ENCODE measurements around the gene HOMER1.
"Not testable (repeated sequence)": the region's sequence is repeated elsewhere in the genome, so short reads cannot be mapped to it uniquely, and the experiment has no call there.

HOMER1 gene

DNA sequence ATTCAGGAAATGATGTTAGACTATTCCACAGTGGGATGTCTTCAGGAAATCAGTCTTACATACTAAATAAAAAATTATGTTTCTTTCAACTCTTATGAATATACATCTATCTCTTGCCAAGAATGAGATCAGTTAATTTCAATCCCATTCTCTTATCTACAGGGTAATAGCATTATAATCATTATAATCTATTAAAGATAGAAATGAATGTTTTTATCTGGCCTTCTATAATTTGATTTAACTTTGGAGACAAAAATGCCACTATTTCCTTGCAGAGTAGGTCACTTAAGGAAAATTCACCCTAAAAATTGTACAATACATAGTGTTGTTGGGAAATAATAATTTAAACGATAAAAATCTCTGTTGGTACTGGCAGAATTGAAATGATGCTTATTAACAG is 96.4 kb downstream of the HOMER1 start:
- no peak for DNase-seq (ENCODE audit: low read depth)

DNA sequence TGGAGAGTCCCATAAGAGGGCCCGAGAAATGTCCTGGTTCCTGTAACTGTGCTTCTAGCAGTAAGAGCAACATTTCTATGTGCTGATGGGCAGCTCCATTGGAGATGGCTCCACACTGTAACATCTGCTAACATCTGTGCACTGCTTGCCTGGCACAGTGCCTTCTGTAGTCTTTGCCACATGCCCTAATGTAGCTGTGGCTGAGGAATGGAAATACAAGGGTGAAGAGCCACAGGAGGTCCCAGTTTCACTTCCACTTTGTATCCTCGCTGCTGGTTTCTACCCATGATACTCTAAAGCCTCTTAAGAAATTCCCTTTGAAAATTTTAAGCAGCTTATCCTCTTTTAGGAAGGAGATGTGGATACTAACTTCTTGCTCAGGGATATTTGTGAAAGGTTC is 97.4 kb downstream of the HOMER1 start:
- no peak for DNase-seq (ENCODE audit: low read depth)

DNA sequence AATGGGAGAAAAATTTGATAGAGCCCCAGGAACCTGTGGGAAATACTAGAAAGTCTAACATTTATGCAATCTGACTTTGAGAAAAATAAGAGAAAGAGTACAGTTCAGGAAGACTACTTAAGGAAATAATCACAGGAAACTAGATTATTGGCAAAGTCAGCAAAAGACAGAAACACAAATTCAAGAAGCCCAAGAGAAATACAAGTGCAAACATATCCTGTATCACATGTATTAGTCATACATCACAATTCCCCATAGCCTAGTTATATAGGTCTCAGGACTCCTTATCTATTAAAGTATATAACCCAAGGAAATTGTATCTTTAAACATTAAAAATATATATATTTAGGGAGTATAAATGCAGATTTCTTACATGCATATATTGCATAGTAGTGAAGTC is 100.8 kb downstream of the HOMER1 start:
- DNase-seq (ENCODE audit: low read depth), result no peak

DNA sequence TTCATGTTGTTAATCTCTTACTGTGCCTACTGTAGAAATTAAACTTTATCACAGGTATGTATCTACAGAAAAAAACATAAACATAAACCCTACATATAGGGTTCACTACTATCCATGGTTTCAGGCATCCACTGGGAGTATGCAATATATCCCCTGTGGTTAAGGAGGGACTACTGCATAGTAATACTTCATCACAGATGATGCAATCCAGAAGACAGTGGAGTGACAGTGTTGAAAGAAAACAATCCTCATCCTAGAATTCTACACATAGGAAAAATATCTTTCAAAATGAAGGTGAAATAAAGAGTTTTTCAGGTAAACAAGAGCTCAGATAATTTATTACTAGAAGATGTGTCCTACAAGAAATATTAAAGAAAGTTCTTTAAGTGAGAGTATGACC is 105.9 kb downstream of the HOMER1 start:
- no peak for DNase-seq (ENCODE audit: low read depth)

DNA sequence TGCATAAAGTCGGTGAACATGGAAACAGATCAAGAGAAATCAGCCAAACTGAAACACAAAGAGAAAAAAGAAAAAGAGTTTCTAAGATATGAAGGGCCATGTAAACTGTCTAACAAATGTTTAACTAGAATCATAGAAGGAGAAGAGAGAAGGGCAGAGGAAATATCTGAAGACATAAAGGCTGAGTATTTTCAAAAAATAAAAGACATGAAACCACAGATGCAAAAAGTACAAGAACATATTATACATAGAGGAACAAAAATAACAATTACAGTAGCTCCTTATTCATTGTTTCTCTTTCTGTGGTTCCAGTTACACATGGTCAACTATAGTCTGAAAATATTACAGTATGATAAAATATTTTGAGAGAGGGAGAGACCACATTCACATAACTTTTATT is 106.3 kb downstream of the HOMER1 start:
- DNase-seq (ENCODE audit: low read depth), result no peak

DNA sequence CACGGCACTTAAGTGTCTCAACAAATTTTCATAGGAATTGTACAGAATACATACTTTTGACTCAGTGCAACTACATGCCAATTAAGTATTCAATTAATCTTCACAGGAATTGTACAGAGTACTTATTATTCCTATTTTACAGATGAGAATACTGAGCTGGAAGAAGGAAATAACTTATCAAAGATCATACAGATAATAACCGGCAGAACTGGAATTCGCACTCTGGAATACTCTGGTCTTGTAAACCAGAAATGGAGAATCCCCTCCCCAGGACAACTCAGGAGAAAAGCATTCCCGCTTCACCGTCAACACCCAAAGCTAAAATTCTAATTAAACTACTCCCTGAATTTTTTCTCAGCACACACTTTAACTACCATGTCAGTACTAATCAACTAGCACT is 112.7 kb downstream of the HOMER1 start:
- DNase-seq (ENCODE audit: low read depth), result no peak

DNA sequence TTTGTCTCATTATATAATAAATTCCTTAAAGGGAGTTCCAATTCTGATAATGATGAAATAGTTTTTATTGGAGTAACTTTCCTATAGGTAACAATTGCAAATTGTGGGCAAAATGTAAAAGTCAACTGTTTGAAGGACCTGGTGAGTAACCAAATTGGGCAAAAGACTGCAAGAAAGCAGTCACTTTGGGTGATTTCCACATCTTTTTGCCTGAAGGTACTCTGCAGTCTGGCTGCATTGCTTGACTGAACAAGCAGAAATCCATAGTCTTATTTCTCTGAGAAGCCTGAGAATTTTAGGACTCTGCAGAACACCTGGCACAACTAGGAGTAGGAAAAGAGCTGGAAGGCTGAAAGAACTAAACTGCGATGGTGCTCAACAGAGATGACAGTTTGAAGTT is 114.9 kb downstream of the HOMER1 start:
- DNase-seq (ENCODE audit: low read depth), result no peak

DNA sequence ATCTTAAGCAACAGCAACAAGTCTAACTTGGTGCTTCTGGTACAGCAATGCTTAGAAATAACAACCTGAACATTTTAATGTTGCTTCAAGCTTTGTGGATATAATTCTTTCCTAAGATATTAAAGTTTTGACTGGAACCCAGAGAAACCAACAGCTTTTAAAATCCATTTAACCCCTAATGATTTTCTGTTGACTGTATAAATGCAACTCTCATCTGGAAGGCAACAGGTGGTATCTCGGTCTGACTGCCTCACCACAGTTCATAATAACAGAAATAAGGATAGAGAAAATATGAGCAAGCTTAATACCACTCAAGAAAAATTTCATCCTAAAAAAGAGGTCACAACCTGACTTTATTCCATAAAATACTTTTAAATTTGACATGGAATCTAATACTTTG is 116.9 kb downstream of the HOMER1 start:
- no peak for DNase-seq (ENCODE audit: low read depth)

DNA sequence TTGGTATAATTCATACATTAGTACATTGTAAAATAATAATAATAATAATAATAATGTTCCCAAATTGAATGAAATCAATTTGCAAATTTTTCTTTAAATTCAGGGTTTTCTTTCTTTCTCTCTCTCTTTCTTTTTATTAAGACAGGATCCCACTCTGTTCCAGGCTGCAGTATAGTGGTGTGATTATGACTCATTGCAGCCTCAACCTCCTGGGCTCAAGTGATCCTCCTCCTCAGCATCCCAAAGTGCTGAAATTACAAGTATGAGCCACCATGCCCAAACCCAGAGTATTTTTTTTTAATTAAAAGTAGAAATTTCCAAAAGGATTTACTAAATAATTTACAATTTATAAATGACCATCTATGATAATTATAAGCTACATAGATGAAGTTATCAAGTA is 117.7 kb downstream of the HOMER1 start:
- no peak for DNase-seq (ENCODE audit: low read depth)

DNA sequence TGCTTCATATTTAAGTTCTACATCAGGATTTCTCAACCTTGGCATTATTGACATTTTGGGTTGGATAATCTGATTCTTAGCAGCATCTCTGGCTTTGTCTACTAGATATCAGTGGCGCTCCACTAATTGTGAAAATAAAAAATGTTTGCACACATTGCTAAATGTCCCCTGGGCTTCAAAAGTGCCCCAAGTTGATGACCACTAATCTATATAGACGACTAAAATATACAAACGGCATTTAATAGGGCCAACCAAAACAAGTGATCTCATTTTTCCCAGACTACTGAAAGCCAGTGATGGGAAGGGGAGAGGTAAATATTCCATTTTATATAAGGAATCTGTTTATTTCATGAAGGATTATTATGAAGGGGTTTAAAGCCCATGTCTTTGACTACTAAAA is 118.6 kb downstream of the HOMER1 start:
- DNase-seq (ENCODE audit: low read depth), result no peak

DNA sequence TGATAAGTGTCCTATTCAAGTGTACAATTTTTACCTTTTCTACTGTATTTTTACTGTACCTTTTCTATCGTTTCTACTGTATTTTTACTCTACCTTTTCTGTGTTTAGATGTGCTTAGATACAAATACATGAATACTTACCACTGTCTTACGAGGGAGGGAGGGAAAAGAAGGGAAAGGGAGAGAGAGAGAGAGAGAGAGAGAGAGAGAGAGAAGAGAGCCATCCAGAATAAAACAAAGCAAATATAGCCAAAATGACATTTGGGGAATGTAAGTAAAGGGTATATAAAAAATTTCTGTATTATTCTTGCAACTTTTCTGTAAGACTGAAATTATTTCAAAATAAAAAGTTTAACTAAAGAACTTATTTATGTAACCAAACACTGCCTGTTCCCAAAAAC is 121.2 kb downstream of the HOMER1 start:
- DNase-seq (ENCODE audit: low read depth), result no peak

DNA sequence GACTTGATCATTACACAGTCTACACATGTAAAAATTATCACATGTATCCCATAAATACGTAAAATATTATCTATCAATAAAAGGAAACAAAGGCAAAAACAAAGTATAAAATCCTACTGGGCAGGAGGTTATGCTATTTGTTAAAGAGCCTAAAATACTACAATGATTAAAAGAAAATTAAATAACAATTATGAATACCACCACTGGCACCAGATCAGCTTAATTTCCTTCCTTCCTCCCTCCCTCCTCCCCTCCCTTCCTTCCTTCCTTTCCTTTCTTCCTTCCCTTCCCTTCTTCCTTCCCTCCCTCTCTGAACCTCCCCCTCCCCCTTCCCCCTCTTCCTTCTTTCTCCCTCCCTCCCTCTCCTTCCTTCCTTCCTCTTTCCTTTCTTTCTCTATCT is 127.3 kb downstream of the HOMER1 start:
- DNase-seq (ENCODE audit: low read depth), result no peak

DNA sequence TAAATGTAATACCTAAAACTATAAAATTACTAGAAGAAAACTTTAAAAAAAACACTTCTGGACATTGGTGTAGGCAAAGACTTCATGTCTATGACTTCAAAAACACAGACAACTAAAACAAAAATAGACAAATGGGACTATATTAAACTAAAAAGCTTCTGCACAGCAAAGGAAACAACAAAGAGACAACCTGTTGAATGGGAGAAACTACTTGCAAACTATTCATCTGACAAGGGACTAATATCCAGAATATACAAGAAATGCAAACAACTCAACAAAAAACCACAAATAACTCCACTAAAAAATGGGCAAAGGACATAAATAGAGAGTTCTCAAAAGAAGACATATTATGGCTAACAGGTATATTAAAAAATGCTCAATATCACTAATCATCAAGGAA is 128.8 kb downstream of the HOMER1 start:
- DNase-seq (ENCODE audit: low read depth), result not testable (repeated sequence)

DNA sequence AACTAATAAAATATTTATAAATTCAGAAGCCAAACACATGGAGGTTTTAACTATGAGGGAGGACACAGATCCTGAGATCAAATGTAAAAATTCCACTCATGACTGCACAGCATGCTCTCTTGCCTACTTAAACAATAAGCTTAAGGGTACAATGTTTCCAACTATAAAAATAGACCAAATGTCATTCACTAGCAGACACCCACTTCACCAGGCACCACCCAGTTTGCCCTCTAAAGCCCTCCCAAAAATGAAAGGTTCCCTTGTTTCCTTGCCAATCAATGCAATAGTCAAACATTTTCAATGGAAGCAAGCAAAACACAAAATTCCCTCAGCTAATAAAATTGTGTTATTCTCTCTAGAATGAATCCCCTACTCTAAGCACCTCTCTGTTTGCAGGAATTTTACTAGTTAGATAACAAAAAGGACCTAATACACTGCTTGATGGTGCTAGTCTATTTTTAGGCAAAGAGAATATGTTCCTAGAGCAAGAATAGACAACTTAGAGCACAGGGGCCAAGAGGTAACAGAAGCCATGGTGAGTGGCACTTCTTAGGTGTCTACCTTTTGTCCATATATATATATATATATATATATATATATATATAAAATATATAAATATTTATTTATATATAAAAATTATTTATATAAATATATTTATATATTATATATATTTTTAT is 135.3 kb downstream of the HOMER1 start:
- no peak for DNase-seq (ENCODE audit: low read depth)

DNA sequence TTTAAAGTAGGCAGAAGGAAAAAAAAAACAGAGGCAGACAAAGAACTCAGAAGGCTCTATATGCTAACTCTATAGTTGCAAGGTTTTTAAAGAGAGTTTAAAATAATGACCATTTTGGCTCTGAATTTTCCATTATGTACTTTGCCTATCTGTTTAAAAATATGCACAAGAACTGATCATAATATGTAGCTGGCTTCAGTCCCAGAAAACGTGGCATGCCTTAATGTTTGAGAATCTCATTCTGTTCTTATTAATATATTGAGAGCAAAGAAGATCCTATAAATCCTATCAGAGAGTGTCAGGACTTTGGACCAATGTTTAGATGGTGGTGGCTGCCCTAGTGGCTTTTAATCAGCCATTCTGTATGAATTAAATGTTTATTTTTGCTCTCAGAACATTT is 156.5 kb downstream of the HOMER1 start:
- no peak for DNase-seq (ENCODE audit: low read depth)

DNA sequence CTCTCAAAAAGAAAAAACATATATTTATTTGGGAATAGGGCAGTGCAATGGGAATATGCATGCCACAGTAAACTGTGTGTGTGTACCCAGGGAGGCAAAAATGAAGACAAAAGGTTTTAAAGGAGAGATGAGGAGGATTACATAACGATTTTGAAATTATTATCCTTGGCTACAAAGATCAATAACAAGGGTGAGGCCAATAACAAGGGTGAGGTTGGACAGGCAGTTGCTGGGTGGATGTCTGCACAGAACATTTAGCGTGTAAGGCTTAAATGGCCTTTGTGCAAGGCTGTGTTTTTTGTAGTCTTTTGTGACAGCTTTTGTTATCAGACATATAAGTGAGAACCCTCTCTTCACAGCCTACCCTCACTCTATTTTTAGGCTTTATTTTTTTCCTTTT is 164.1 kb downstream of the HOMER1 start:
- no peak for DNase-seq (ENCODE audit: low read depth)

DNA sequence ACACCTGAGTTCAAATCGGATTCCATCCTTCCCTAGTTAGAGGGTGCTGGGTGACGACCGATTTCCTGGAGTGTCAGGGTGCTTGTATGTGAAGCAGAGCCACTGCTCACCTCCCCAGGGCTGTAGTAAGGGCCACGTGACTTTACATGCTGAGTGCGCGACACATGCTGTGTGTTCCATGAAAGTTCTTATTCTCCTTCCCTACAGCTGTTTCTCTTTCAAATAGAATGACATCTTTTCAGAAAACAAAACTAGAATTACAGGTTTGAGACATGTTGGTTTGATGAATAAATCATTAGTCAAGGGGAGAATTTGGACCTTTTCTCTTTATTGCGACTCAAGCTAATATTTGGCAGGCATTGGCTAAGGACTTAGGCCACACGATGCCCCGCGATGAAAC is 164.9 kb downstream of the HOMER1 start:
- DNase-seq (ENCODE audit: low read depth), result no peak

DNA sequence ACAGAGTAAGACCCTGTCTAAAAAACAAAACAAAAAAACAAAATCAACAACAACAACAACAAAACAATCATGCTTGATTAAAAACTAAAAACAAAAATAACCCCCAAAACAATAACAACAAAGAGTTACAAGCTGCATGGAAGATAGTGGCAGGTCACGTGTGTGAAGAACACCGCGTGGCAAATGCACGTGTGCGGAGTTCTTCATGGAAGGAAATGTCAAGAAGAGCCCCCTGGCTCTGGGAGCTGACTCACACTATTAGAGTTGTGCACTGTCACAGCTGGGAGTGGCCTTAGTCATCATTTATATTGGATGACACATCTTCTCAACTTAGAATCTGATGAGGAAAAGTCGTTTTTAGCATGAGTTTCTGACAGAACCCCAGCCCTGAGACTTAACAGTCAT is 167.5 kb downstream of the HOMER1 start:
- DNase-seq (ENCODE audit: low read depth), result no peak

DNA sequence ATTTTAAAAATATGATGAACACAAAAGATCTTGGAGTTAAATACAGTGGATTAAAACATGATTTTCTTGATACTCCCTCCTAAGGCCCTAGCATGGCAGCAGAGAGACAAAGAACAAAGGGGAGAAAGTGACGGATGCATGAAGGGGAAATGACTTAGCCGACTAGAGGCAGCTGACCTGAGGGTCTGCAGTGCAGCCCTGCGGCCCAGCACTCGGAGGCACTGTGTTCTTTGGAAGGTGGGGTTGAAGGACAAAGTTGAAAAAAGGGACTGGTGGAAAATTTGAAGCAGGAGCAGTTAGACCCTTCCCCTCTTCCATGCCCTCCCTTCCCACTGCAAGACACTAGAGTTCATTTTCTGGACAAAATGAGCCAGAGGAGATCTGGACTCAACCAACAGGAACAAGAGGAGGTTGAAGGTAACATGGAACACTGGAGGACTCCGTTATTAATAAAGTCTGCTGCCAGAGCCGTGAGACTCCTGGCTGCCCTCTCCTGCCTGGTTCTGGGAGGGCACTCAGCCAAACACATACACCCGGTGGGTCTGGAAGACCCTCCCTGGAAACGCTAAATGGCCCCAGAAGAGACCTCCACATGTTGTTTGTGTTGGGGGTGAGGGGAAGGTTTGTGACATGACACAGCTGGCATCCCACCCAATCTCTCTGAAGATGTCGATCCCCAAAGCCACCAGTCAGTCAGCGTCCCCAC is 179.9 kb downstream of the HOMER1 start:
- DNase-seq (ENCODE audit: low read depth), result no peak

DNA sequence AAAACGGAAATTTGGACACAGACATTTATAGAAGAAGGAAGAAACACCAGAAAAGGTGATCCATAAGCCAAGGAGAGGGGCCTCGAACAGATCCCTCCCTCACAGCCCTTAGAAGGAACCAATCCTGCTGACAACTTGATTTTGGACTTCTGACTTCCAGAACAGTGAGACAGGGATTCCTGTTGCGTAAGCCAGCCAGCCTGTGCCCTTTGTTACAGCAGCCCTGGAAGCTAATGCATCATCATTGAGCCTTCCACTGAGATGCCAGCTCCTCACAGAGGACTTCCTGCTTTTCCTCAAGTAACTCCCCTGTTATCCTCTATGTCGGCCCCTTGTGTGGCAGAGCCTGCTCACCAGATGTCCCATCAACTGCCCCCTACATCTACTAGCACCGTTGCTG is 183.9 kb downstream of the HOMER1 start:
- no peak for DNase-seq (ENCODE audit: low read depth)

DNA sequence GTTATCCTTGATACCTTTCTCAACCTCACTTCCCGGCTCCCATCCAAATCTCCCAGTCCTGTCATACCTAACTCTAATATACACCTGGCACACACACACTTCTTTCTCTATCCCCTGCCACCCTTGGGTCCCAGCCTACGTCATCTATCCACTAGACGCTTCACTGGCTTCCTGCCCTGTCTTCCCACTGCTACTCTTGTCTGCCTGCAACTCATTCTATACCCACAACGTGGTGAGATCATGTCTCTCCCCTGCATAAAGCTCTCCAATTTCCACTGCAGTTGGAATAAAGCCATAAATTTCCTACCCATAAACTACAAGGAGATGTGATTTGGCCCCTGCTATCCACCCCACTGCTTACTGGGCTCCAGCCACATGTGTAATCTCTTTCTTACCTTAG is 184.5 kb downstream of the HOMER1 start:
- no peak for DNase-seq (ENCODE audit: low read depth)

All from activated T-cell treated with anti-CD3 and anti-CD28 coated beads for 1 hour (primary cell).